SKM-1 treated with dmso at 0.1 percent for 144 hours (cell line): Measurements from ENCODE around the gene JMY.

Experiments
- DNase-seq: peaks from one replicate; lab custom pipeline; 2025; ENCODE audit not compliant: unreplicated experiment; lab: John Stamatoyannopoulos, UW

JMY gene

GRCh38 chr5:79235634-79236361 lies at the start of gene JMY:
TSS of gene JMY (plus strand) at chr5:79236131. CDS start at chr5:79236651, 520 bp downstream.
- peak; percentile 74 for DNase-seq

- DNase-seq: no peak
These were observed 49.5 kb upstream of the JMY start for GRCh38 chr5:79186455-79186854.

GRCh38 chr5:79189439-79190234 lies 46.3 kb upstream of the JMY start:
- DNase-seq: no peak

GRCh38 chr5:79190235-79190529 lies 45.7 kb upstream of the JMY start:
- DNase-seq: no peak

GRCh38 chr5:79191457-79191856 lies 44.5 kb upstream of the JMY start:
- no peak for DNase-seq

GRCh38 chr5:79193643-79194042 lies 42.3 kb upstream of the JMY start:
- DNase-seq: no peak

- peak; percentile 24 for DNase-seq
These were observed 35.3 kb upstream of the JMY start for GRCh38 chr5:79200573-79201183.

- DNase-seq: no peak
These were observed 34.7 kb upstream of the JMY start for GRCh38 chr5:79201206-79201605.

- DNase-seq: no peak
These were observed 33.9 kb upstream of the JMY start for GRCh38 chr5:79202076-79202475.

- DNase-seq: no peak
These were observed 30.0 kb upstream of the JMY start for GRCh38 chr5:79205965-79206364.

- DNase-seq: no peak
These were observed 29.4 kb upstream of the JMY start for GRCh38 chr5:79206541-79206940.

- DNase-seq: no peak
These were observed 26.4 kb upstream of the JMY start for GRCh38 chr5:79209505-79209904.

- no peak for DNase-seq
These were observed 11.5 kb upstream of the JMY start for GRCh38 chr5:79224286-79224984.

GRCh38 chr5:79225026-79225425 lies 10.9 kb upstream of the JMY start:
- DNase-seq: no peak

- DNase-seq: no peak
These were observed 10.5 kb upstream of the JMY start for GRCh38 chr5:79225441-79225840.

- DNase-seq: no peak
These were observed 8.4 kb upstream of the JMY start for GRCh38 chr5:79227484-79228025.

- no peak for DNase-seq
These were observed 6.4 kb upstream of the JMY start for GRCh38 chr5:79229357-79230174.

- DNase-seq: no peak
These were observed 684 bp upstream of the JMY start for GRCh38 chr5:79235261-79235633.

- no peak for DNase-seq
These were observed 535 bp downstream of the JMY start for GRCh38 chr5:79236362-79236969.
